Lower leg skin (tissue), 3 donors: ENCODE results near the gene STX16.

Experiments used
- CTCF ChIP-seq, 3 donors: fragments of 450-650 bp; IDR thresholded peaks; one replicate each; pipeline ENCODE4 v1.5.1; 2016; ENCODE audit warnings: antibody characterized with exemption in 3 of 3, mild to moderate bottlenecking in 3 of 3, moderate library complexity in 2 of 3
- POLR2A ChIP-seq, 2 donors: fragments of 450-650 bp; IDR thresholded peaks; one replicate each; pipeline ENCODE4 v1.6.1; 2016 to 2017; ENCODE audit warnings: antibody characterized with exemption in 2 of 2, mild to moderate bottlenecking in 1 of 2, moderate library complexity in 1 of 2

GRCh38 chr20:58634521-58635278 is 16.4 kb upstream of the STX16 start:
- no peak for TF ChIP-seq CTCF (IDR thresholded peaks at IDR 0.05)
- no peak for TF ChIP-seq POLR2A (IDR thresholded peaks at IDR 0.05)
